ENCODE measurements around the gene KCNMA1. TPM values are rescaled to one million over a fixed set of nuclear protein-coding genes. Genes with fewer than 3 reads are reported as not detected.

KCNMA1 gene
- total RNA-seq, 3 donors from 2014 or later (not counting 1 experiment from before 2014, with no cell fraction given): 0.40 to 1.8 (median 0.63) TPM

DNA sequence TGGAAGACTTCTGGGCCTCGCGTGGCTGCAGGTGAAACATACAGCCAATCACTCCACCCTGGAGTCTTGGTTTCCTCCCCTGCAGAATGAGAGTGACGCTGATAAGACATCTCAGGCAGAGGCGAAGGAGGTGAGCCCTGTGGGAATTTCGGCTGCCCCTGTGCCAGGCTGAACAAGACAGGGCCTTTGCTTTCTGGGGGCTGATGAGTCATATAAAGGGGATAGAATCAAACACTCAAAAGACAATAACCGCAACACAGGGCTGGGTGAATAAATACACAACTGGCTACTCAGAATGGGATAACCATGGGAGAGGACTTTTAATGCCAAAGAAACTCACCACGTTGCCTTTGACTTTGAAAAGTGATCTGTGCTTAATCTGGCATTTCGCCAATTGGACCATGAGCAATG lies 143.8 kb downstream of the KCNMA1 start:
- Mint-ChIP-seq H3K27me3 (ENCODE audit: low read depth in 2 of 2) (peaks cover 5 to 8% of the 10 kb centered on the region in 2 donors), H3K4me1 (no peaks in the 10 kb centered on the region), H3K36me3 (no peaks in the 10 kb centered on the region), H3K27ac (no peak overlapping the region), H3K9me3 (no peaks in the 10 kb centered on the region), H3K4me3 (no peak overlapping the region)
- H3K27ac ChIP-seq (ENCODE audit: low read length): no peak overlapping the region
- no peak for TF ChIP-seq CTCF (IDR thresholded peaks at IDR 0.05)
- no peaks in the 10 kb centered on the region for H3K36me3 ChIP-seq (ENCODE audit: control insufficient read depth, insufficient read depth, low read length)
- no peak overlapping the region for H3K4me3 ChIP-seq (ENCODE audit: low read length)
- intact Hi-C loops (cut with micrococcal nuclease): no loop called here
- WGBS (ENCODE audit: insufficient coverage): 69% methylated on average over 8 of the region's 8 CpGs
- no peaks in the 10 kb centered on the region for H3K27me3 ChIP-seq (ENCODE audit: control insufficient read depth, insufficient read depth, low read length)
- no peaks in the 10 kb centered on the region for H3K9me3 ChIP-seq (ENCODE audit: control insufficient read depth, insufficient read depth, low read length)
- no peak for ATAC-seq
- no peaks in the 10 kb centered on the region for H3K4me1 ChIP-seq (ENCODE audit: control insufficient read depth, insufficient read depth, low read length)
- no peak for DNase-seq

DNA sequence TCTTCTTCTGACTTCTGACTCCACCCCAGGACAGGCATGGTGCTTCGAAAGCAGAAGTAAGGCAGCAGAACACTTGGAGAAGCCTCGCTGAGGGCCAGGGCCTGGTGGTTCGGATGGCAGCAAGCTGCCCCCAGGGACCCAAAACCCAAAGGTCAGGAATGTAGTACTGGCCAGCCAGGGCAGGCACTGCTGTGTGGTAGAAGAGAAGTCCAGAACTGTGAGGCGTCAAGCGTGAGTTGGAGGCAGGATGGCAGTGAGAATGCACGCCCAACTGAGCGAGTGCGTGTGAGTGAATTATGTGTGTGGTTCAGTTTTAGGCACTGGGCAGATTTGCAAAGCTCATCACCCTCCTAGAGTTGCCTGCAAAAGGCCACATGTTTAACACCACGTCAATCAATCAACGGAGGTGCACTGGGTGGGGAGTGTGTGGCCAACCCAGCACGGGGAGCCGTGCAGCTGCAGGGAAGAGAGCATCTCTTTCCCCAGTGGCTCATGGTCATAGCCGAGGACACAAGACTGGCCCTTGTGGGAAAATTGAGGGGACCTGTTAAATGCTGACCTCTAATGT lies 144.3 kb downstream of the KCNMA1 start:
- H3K27ac Mint-ChIP-seq: no peak overlapping the region
- no peak for ATAC-seq
- WGBS (ENCODE audit: insufficient coverage): 86% methylated on average over 12 of the region's 13 CpGs

DNA sequence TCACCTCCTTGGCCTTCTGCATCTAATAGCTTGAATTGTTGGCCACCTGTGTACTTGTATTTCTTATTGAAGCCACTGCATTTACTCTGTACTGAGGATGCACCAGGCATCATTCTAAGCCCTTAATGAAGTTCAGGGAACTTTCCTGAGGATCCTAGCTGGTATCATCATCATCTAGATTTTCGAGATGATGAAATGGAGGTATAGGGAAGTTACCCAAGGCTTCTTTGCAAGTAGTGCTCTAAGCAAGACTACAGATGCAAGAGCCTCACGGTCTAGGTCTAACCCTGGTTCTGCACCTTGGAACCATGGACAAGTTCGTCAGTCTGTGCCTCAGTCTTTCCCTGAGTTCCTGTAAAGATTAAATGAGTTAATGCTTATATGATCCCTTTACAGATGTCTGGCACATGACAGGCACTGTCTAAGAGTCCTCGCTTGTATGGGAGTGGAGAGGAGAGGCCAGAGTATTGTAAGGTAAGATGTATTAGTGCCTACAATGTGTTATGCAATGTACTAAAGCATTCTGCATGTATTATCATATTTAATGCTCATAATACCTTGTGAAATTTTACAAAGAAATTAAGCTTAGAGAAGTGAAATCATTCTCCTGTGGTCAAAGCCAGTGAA lies 145.1 kb downstream of the KCNMA1 start:
- H3K36me3 ChIP-seq (ENCODE audit: control insufficient read depth, insufficient read depth, low read length): no peaks in the 10 kb centered on the region
- WGBS (ENCODE audit: insufficient coverage): 71% methylated on average over 4 of the region's 4 CpGs
- no peak for TF ChIP-seq CTCF (IDR thresholded peaks at IDR 0.05)
- intact Hi-C loops (cut with micrococcal nuclease): no loop called here
- no peak overlapping the region for H3K4me3 ChIP-seq (ENCODE audit: low read length)
- Mint-ChIP-seq H3K4me1 (no peaks in the 10 kb centered on the region), H3K9me3 (no peaks in the 10 kb centered on the region), H3K27ac (no peak overlapping the region), H3K4me3 (no peak overlapping the region), H3K36me3 (no peaks in the 10 kb centered on the region), H3K27me3 (ENCODE audit: low read depth in 2 of 2) (peaks cover 3 to 8% of the 10 kb centered on the region in 2 donors)
- H3K27me3 ChIP-seq (ENCODE audit: control insufficient read depth, insufficient read depth, low read length): no peaks in the 10 kb centered on the region
- DNase-seq: no peak
- no peak overlapping the region for H3K27ac ChIP-seq (ENCODE audit: low read length)
- no peak for ATAC-seq
- no peaks in the 10 kb centered on the region for H3K9me3 ChIP-seq (ENCODE audit: control insufficient read depth, insufficient read depth, low read length)
- no peaks in the 10 kb centered on the region for H3K4me1 ChIP-seq (ENCODE audit: control insufficient read depth, insufficient read depth, low read length)

More for the DNA sequence above, 144.3 kb downstream of the KCNMA1 start:
- Histone ChIP-seq H3K27me3 (ENCODE audit: control insufficient read depth, insufficient read depth, low read length) (no peaks in the 10 kb centered on the region), H3K4me3 (ENCODE audit: low read length) (no peak overlapping the region), H3K27ac (ENCODE audit: low read length) (no peak overlapping the region), H3K36me3 (ENCODE audit: control insufficient read depth, insufficient read depth, low read length) (no peaks in the 10 kb centered on the region), H3K4me1 (ENCODE audit: control insufficient read depth, insufficient read depth, low read length) (no peaks in the 10 kb centered on the region), H3K9me3 (ENCODE audit: control insufficient read depth, insufficient read depth, low read length) (no peaks in the 10 kb centered on the region)
- no peaks in the 10 kb centered on the region for H3K36me3 Mint-ChIP-seq
- H3K27me3 Mint-ChIP-seq (ENCODE audit: low read depth in 2 of 2): peaks cover 5 to 8% of the 10 kb centered on the region in 2 donors
- H3K4me3 Mint-ChIP-seq: no peak overlapping the region
- no peak for TF ChIP-seq CTCF (IDR thresholded peaks at IDR 0.05)
- no peak for DNase-seq
- intact Hi-C loops (cut with micrococcal nuclease): no loop called here
- H3K9me3 Mint-ChIP-seq: no peaks in the 10 kb centered on the region
- H3K4me1 Mint-ChIP-seq: no peaks in the 10 kb centered on the region
